IMR-90 (cell line): Measurements from ENCODE around the gene OR1J1. TPM values are rescaled to one million over a fixed set of nuclear protein-coding genes. Genes with fewer than 3 reads are reported as not detected.

Experiments
- ATAC-seq: fragments of 200-7000 bp; cut with Tn5 transposase; 2 replicates; pipeline ENCODE4 v1.9.1; 2020; ENCODE audit warnings: low read depth, mild to moderate bottlenecking, moderate library complexity
- BruUV-seq: library from RNA; stranded (reverse); fragments of 400-500 nt; replicated peaks from 2 replicates; lab custom pipeline; 2021; lab: Mats Ljungman, UMichigan
- CTCF ChIA-PET: fragments of 300-600 bp; formaldehyde crosslinking; extraction: SDS; loops from one replicate; lab custom pipeline; 2021; ENCODE audit warnings: antibody characterized with exemption; lab: Yijun Ruan, JAX
- POLR2A ChIA-PET: fragments of 300-600 bp; sonication (Branson Sonifier 250); formaldehyde crosslinking; loops from one replicate; lab custom pipeline; 2022; ENCODE audit warnings: antibody characterized with exemption; ENCODE audit not compliant: unreplicated experiment; lab: Charles Lee
- DNase-seq: peaks from one replicate; pipeline ENCODE4 v3.0.0; 2013
- H2AFZ ChIP-seq: replicated peaks from 2 replicates; pipeline ENCODE3; 2013; ENCODE audit warnings: low read length, mild to moderate bottlenecking; ENCODE audit not compliant: poor library complexity
- H2AK5ac ChIP-seq: 2 replicates; pipeline ENCODE4 v1.6.1; 2013; ENCODE audit warnings: low read depth, low read length, inconsistent platforms
- H2AK9ac ChIP-seq: replicated peaks from 2 replicates; pipeline ENCODE3; 2013; ENCODE audit warnings: mild to moderate bottlenecking, low read depth, low read length, moderate library complexity; ENCODE audit not compliant: poor library complexity
- H2BK120ac ChIP-seq: 2 replicates; pipeline ENCODE4 v1.6.1; 2013; ENCODE audit warnings: low read depth, low read length, inconsistent platforms
- H2BK15ac ChIP-seq: 3 replicates; pipeline ENCODE4 v1.6.1; 2013; ENCODE audit warnings: low read depth, low read length, inconsistent platforms
- H2BK20ac ChIP-seq: 2 replicates; pipeline ENCODE4 v1.6.1; 2013; ENCODE audit warnings: low read depth, mild to moderate bottlenecking, inconsistent platforms, low read length, moderate library complexity
- H2BK5ac ChIP-seq: 2 replicates; pipeline ENCODE4 v1.6.1; 2013; ENCODE audit warnings: mild to moderate bottlenecking, low read depth, low read length, inconsistent platforms; ENCODE audit not compliant: poor library complexity, severe bottlenecking
- H3K14ac ChIP-seq: replicated peaks from 2 replicates; pipeline ENCODE4 v1.6.1; 2013; ENCODE audit warnings: low read depth, low read length, inconsistent platforms
- H3K18ac ChIP-seq: 2 replicates; pipeline ENCODE4 v1.6.1; 2013; ENCODE audit warnings: low read depth, low read length, control low read depth
- H3K23ac ChIP-seq: 2 replicates; pipeline ENCODE4 v1.6.1; 2013; ENCODE audit warnings: low read depth, low read length, inconsistent platforms
- H3K27ac ChIP-seq: 2 replicates; pipeline ENCODE4 v1.5.1; 2013; ENCODE audit warnings: mild to moderate bottlenecking, control low read depth, low read length; ENCODE audit not compliant: insufficient read depth
- H3K27me3 ChIP-seq: 2 replicates; pipeline ENCODE4 v1.6.1; 2013; ENCODE audit warnings: low read length; ENCODE audit not compliant: control insufficient read depth, insufficient read depth
- H3K36me3 ChIP-seq: 2 replicates; pipeline ENCODE4 v1.6.1; 2013; ENCODE audit warnings: low read length, mixed read lengths; ENCODE audit not compliant: control insufficient read depth, insufficient read depth
- H3K4ac ChIP-seq: 2 replicates; pipeline ENCODE4 v1.6.1; 2013; ENCODE audit warnings: low read depth, low read length, inconsistent platforms
- H3K4me1 ChIP-seq: 2 replicates; pipeline ENCODE4 v1.6.1; 2013; ENCODE audit warnings: low read length, mixed read lengths; ENCODE audit not compliant: control insufficient read depth, insufficient read depth
- H3K4me2 ChIP-seq: 2 replicates; pipeline ENCODE4 v1.6.1; 2013; ENCODE audit warnings: low read depth, mild to moderate bottlenecking, control low read depth, low read length, moderate library complexity
- H3K4me3 ChIP-seq: 2 replicates; pipeline ENCODE4 v1.5.1; 2013; ENCODE audit warnings: low read depth, mild to moderate bottlenecking, control low read depth, low read length, moderate library complexity; ENCODE audit not compliant: insufficient read depth
- H3K56ac ChIP-seq: 2 replicates; pipeline ENCODE4 v1.6.1; 2013; ENCODE audit warnings: low read length, inconsistent platforms; ENCODE audit not compliant: insufficient read depth; ENCODE audit errors: extremely low read depth
- H3K79me1 ChIP-seq, 2 experiments: 2 replicates each; pipeline ENCODE4 v1.6.1; 2013; ENCODE audit warnings: low read length in 2 of 2, inconsistent platforms in 1 of 2, low read depth in 1 of 2
- H3K9ac ChIP-seq: 2 replicates; pipeline ENCODE4 v1.6.1; 2013; ENCODE audit warnings: low read depth, low read length, control low read depth
- H3K9me1 ChIP-seq: 2 replicates; pipeline ENCODE4 v1.6.1; 2013; ENCODE audit warnings: low read length, inconsistent platforms; ENCODE audit not compliant: insufficient read depth
- H3K9me3 ChIP-seq: 2 replicates; pipeline ENCODE4 v1.6.1; 2013; ENCODE audit warnings: low read length; ENCODE audit not compliant: control insufficient read depth, insufficient read depth
- H4K20me1 ChIP-seq: 2 replicates; pipeline ENCODE4 v1.6.1; 2013; ENCODE audit warnings: low read length, inconsistent platforms; ENCODE audit not compliant: insufficient read depth
- H4K5ac ChIP-seq: 2 replicates; pipeline ENCODE4 v1.6.1; 2013; ENCODE audit warnings: mild to moderate bottlenecking, low read depth, low read length, control low read depth
- H4K8ac ChIP-seq, 2 experiments: 2 replicates each; pipeline ENCODE4 v1.6.1; 2013; ENCODE audit warnings: low read depth in 2 of 2, low read length in 2 of 2, control low read depth in 1 of 2, inconsistent platforms in 1 of 2
- H4K91ac ChIP-seq: 2 replicates; pipeline ENCODE4 v1.6.1; 2013; ENCODE audit warnings: low read depth, low read length, inconsistent platforms; ENCODE audit not compliant: insufficient read depth
- BHLHE40 ChIP-seq: fragments of 150-350 bp; IDR thresholded peaks from 2 replicates; pipeline ENCODE4 v1.6.1; 2016; ENCODE audit warnings: mild to moderate bottlenecking, low read depth, low read length
- CEBPB ChIP-seq: IDR thresholded peaks from 2 replicates; pipeline ENCODE4 v1.6.1; 2012; ENCODE audit warnings: low read depth, low read length, improper control_type of control experiment
- CHD1 ChIP-seq: IDR thresholded peaks from 2 replicates; pipeline ENCODE4 v1.6.1; 2012; ENCODE audit warnings: low read depth, low read length, improper control_type of control experiment
- CTCF ChIP-seq: conservative IDR thresholded peaks from 2 replicates; pipeline ENCODE4 v1.5.1; 2012; ENCODE audit warnings: mild to moderate bottlenecking, low read depth, low read length, improper control_type of control experiment
- ELK1 ChIP-seq: fragments of 150-350 bp; IDR thresholded peaks from 2 replicates; pipeline ENCODE4 v1.6.1; 2016; ENCODE audit warnings: low read depth, mild to moderate bottlenecking, low read length, moderate library complexity, borderline replicate concordance
- FOS ChIP-seq: fragments of 150-350 bp; IDR thresholded peaks from 2 replicates; pipeline ENCODE4 v1.6.1; 2016; ENCODE audit warnings: low read depth, low read length
- MAFK ChIP-seq: IDR thresholded peaks from 2 replicates; pipeline ENCODE4 v1.6.1; 2012; ENCODE audit warnings: low read depth, low read length, improper control_type of control experiment
- MXI1 ChIP-seq: IDR thresholded peaks from 2 replicates; pipeline ENCODE4 v1.6.1; 2012; ENCODE audit warnings: low read depth, mild to moderate bottlenecking, low read length, moderate library complexity, borderline replicate concordance
- POLR2A ChIP-seq: IDR thresholded peaks from 2 replicates; pipeline ENCODE4 v1.6.1; 2012; ENCODE audit warnings: mild to moderate bottlenecking, low read depth, low read length
- USF2 ChIP-seq: fragments of 150-350 bp; IDR thresholded peaks from 2 replicates; pipeline ENCODE4 v1.6.1; 2017; ENCODE audit warnings: mild to moderate bottlenecking, antibody characterized with exemption, low read length, low read depth
- WGBS, 2 experiments: methylation state at CpG; one replicate each; pipeline versions ENCODE4 v1.1.5 to v1.1.7; 2013; ENCODE audit warnings: missing lambda C conversion rate in 2 of 2; ENCODE audit not compliant: insufficient read length in 1 of 2; ENCODE audit errors: extremely low coverage in 2 of 2; 5-methylcytosine and 5-hydroxymethylcytosine counted together
- dilution Hi-C: fragments of 300-500 bp; cut with HindIII; formaldehyde crosslinking; loops from one replicate; pipeline ENCODE4 v1.14.3; 2018; ENCODE audit warnings: low sequenced_read_pairs; ENCODE audit not compliant: unreplicated experiment
- in situ Hi-C: fragments of 300-500 bp; cut with MboI; formaldehyde crosslinking; loops from 3 replicates; pipeline ENCODE4 v1.14.3; 2019; ENCODE audit warnings: low sequenced_read_pairs, inconsistent platforms, mixed read lengths
- intact Hi-C: fragments of 100-400 bp; cut with micrococcal nuclease; formaldehyde crosslinking; loops from 2 replicates; pipeline ENCODE4 v1.10.0; 2022
- polyA plus RNA-seq, 3 experiments: library from polyadenylated mRNA; depleted of rRNA; stranded (reverse); fragments of >200 nt; gene quantifications; 2 replicates each; pipeline ENCODE4 v1.2.3, GENCODE V29; 2012; ENCODE audit warnings: low replicate concordance in 1 of 3
- total RNA-seq: library from RNA; depleted of rRNA; stranded (reverse); fragments of >200 nt; gene quantifications from 2 replicates; pipeline ENCODE4 v1.2.3, GENCODE V29; 2012

OR1J1 gene
- total and polyA plus RNA-seq, 2 of the 4 experiments (the other 2 are of a cell fraction) = not detected

GRCh38 chr9:122474561-122474960 is 3.2 kb downstream of the OR1J1 start:
- Histone ChIP-seq H4K5ac (peak overlapping the region; percentile 25; the same call in 1 of the 2 replicates), H3K4ac (no peak overlapping the region), H2BK120ac (peak overlapping the region; percentile 39), H3K27ac (no peak overlapping the region), H3K36me3 (no peaks in the 10 kb centered on the region), H2BK20ac (0 out of 2 replicates have a peak overlapping the region, but pooled peaks have one; percentile 38), H3K4me3 (no peak overlapping the region), H2AFZ (no peak overlapping the region), H3K9ac (no peak overlapping the region), H3K9me1 (no peaks in the 10 kb centered on the region), H3K4me2 (no peak overlapping the region; the same call in 1 of the 2 replicates), H3K27me3 (peaks cover 1% of the 10 kb centered on the region; the same call in 1 of the 2 replicates), H4K8ac (no peak overlapping the region), H3K79me1 (no peaks in the 10 kb centered on the region), H3K14ac (no peak overlapping the region), H3K4me1 (peaks cover 6% of the 10 kb centered on the region), H3K56ac (no peak overlapping the region), H4K20me1 (no peaks in the 10 kb centered on the region), H3K18ac (no peak overlapping the region), H2BK5ac (no peak overlapping the region), H3K23ac (no peak overlapping the region), H2BK15ac (no peak overlapping the region), H2AK9ac (no peak overlapping the region), H3K9me3 (no peaks in the 10 kb centered on the region), H4K91ac (no peak overlapping the region), H2AK5ac (0 out of 2 replicates have a peak overlapping the region, but pooled peaks have one; percentile 22)
- in situ Hi-C loops = no loop called here
- no TSS peak for BruUV-seq
- CTCF ChIA-PET = interaction anchor here (0.6 to 1.1 kb wide), 2 partner anchors 10 to 25 kb away, joined by 3 read pairs; no protein-coding TSS in a partner anchor
- ATAC-seq = peak; percentile 33; the same call in 1 of the 2 replicates
- POLR2A ChIA-PET = no interaction called here
- dilution Hi-C loops = no loop called here
- intact Hi-C loops = no loop called here
- WGBS, 2 experiments = 32% methylated on average over 2 of the region's 3 CpGs; no CpG with 5 or more reads in 1 of the 2 experiments
- DNase-seq = peak; percentile 12
- TF ChIP-seq CEBPB (no peak), USF2 (no peak), CHD1 (no peak), MXI1 (no peak), POLR2A (no peak), ELK1 (no peak), FOS (no peak), BHLHE40 (no peak), MAFK (no peak), CTCF (no peak)
